Body of pancreas (tissue), 4 donors: Measurements from ENCODE around the gene CALCOCO2.

ENCODE experiments used
- CTCF ChIP-seq, 7 experiments: fragments of 450-650 bp in 4 of 7; fragments of 200-600 bp in 3 of 7; sonication (generic) in 3 of 7; IDR thresholded peaks; one replicate each; pipeline ENCODE4 v1.5.1; 2016 to 2019; ENCODE audit warnings: antibody characterized with exemption in 7 of 7
- POLR2A ChIP-seq, 3 donors: fragments of 450-650 bp; IDR thresholded peaks; one replicate each; pipeline ENCODE4 v1.6.1; 2016; ENCODE audit warnings: antibody characterized with exemption in 3 of 3, mild to moderate bottlenecking in 2 of 3

- no peak for TF ChIP-seq POLR2A (IDR thresholded peaks at IDR 0.05)
- no peak for TF ChIP-seq CTCF (IDR thresholded peaks at IDR 0.05)
Measured at GRCh38 chr17:48840441-48840840, 9.6 kb downstream of the CALCOCO2 start.
